ENCODE data around the gene AQP12B.
"Not testable (repeated sequence)": the region's sequence is repeated elsewhere in the genome, so short reads cannot be mapped to it uniquely, and the experiment has no call there.

AQP12B gene

DNA sequence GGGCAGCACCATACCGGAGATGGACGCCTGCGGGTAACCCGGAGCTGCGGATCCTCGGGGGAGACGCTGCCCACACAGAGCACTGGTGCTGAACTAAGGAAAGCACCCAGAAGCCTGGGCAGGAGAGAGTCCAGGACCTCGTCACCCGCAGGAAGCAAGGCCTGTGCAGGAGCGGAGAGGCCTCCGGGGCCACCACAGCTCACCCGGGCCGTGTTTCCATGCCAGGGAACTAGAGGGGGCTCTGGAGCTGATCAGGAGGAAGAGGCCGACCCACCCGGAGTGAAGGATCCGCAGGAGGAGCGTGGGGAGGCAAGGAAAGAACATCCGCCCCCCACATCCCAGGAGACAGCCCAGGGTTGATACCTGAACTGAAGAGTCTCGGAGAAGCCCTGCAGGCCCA is 3.8 kb downstream of the AQP12B start:
- DNase-seq (ENCODE audit: extremely low read depth, insufficient read length); H3K27me3 ChIP-seq (replicated peaks; ENCODE audit: control insufficient read depth, insufficient read depth, low read length); H3K36me3 ChIP-seq (ENCODE audit: control insufficient read depth, insufficient read depth, low read length); H3K4me3 ChIP-seq (replicated peaks; ENCODE audit: low read depth, low read length): not testable (repeated sequence)

GRCh38 chr2:240678043-240678442 is 4.6 kb downstream of the AQP12B start:
- not testable (repeated sequence) for H3K27me3 ChIP-seq (replicated peaks; ENCODE audit: control insufficient read depth, insufficient read depth, low read length); H3K36me3 ChIP-seq (ENCODE audit: control insufficient read depth, insufficient read depth, low read length); H3K4me3 ChIP-seq (replicated peaks; ENCODE audit: low read depth, low read length); DNase-seq (ENCODE audit: extremely low read depth, insufficient read length)

DNA sequence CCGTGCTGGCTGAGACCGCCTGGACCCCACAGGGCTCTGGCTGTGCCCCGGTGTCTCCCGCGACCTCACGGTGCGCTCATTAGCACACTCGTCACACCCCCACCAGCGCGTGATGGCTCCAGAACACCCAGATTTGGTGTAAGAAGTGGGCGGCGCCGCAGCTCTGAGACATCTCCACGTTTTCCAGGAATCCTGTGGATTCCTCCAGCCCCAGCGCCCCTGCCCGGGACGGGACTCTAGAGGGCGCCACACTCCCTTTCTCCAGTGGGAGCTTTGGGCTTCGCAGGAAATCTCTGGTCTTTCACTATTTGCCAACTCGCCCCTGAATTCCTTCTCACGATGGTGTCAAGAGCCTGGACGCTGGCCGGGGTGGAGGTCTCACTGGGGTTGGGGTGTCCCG is 7.3 kb downstream of the AQP12B start:
- H3K4me3 ChIP-seq (replicated peaks; ENCODE audit: low read depth, low read length); H3K36me3 ChIP-seq (ENCODE audit: control insufficient read depth, insufficient read depth, low read length); H3K27me3 ChIP-seq (replicated peaks; ENCODE audit: control insufficient read depth, insufficient read depth, low read length); DNase-seq (ENCODE audit: extremely low read depth, insufficient read length): not testable (repeated sequence)

DNA sequence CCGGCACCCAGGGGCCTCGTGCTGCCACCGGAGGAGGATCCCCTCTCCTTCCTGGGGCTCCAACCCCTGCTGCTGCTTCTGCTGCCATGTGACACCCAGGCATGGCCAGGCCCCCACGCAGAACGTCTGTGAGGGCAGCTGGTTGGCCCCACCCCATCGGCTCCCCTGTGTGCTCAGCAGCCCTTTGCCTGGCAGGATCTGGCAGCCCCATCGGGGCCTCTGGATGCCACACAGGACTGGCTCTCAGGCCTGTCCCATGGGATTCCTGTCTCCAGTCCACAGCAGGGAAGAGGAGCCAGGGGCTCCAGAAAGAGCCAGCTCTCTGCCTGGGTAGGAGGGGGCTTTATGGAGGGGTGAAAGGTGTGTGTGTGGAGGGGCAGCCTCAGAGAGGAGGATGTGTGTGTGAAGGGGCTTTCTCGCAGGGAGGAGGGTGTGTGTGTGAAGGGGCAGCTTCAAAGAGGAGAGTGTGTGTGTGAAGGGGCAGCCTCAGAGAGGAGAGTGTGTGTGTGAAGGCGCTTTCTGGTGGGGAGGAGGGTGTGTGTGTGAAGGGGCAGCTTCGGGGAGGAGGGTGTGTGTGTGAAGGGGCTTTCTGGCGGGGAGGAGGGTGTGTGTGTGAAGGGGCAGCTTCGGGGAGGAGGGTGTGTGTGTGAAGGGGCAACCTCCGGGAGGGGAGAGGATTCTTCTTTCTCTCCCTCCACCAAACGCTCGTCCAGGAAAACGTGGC is 8.1 kb downstream of the AQP12B start:
- not testable (repeated sequence) for H3K4me3 ChIP-seq (replicated peaks; ENCODE audit: low read depth, low read length); DNase-seq (ENCODE audit: extremely low read depth, insufficient read length); H3K36me3 ChIP-seq (ENCODE audit: control insufficient read depth, insufficient read depth, low read length); H3K27me3 ChIP-seq (replicated peaks; ENCODE audit: control insufficient read depth, insufficient read depth, low read length)

GRCh38 chr2:240672701-240673190 is 9.9 kb downstream of the AQP12B start:
- Histone ChIP-seq H3K4me3 (replicated peaks; ENCODE audit: low read depth, low read length) (no peak overlapping the region), H3K36me3 (ENCODE audit: control insufficient read depth, insufficient read depth, low read length) (no peaks in the 10 kb centered on the region), H3K27me3 (replicated peaks; ENCODE audit: control insufficient read depth, insufficient read depth, low read length) (no peaks in the 10 kb centered on the region)
- TF ChIP-seq CTCF (IDR thresholded peaks at IDR 0.05; ENCODE audit: insufficient read depth, low read length, poor library complexity, severe bottlenecking) = no peak
- DNase-seq (ENCODE audit: extremely low read depth, insufficient read length) = no peak

- no peak for DNase-seq (ENCODE audit: extremely low read depth, insufficient read length)
- Histone ChIP-seq H3K27me3 (replicated peaks; ENCODE audit: control insufficient read depth, insufficient read depth, low read length) (no peaks in the 10 kb centered on the region), H3K4me3 (replicated peaks; ENCODE audit: low read depth, low read length) (no peak overlapping the region), H3K36me3 (ENCODE audit: control insufficient read depth, insufficient read depth, low read length) (no peaks in the 10 kb centered on the region)
- no peak for TF ChIP-seq CTCF (IDR thresholded peaks at IDR 0.05; ENCODE audit: insufficient read depth, low read length, poor library complexity, severe bottlenecking)
Measured at GRCh38 chr2:240672076-240672700, 10.5 kb downstream of the AQP12B start.

DNA sequence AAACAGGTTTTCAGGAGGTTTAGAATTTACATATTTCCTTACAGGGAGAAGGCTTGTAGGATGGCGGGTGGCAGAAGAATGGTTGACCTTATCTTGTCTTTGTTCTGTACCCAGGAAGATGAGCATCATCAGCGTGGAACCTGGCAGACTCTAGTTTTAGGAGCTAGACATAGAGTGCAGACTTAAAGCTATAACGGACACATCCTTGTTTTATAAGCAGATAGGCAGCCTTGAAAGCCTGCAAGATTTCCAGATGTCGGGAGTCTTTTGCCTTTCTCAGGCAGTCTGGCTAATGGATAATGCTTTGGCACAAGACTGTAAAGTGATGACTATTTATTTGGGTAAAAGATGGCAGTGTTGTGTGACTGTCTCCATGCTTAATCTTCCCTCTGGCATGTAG is 11.7 kb downstream of the AQP12B start:
- H3K4me3 ChIP-seq (replicated peaks; ENCODE audit: low read depth, low read length) = no peak overlapping the region
- no peaks in the 10 kb centered on the region for H3K36me3 ChIP-seq (ENCODE audit: control insufficient read depth, insufficient read depth, low read length)
- no peak for DNase-seq (ENCODE audit: extremely low read depth, insufficient read length)
- no peaks in the 10 kb centered on the region for H3K27me3 ChIP-seq (replicated peaks; ENCODE audit: control insufficient read depth, insufficient read depth, low read length)
- no peak for TF ChIP-seq CTCF (IDR thresholded peaks at IDR 0.05; ENCODE audit: insufficient read depth, low read length, poor library complexity, severe bottlenecking)

Measured in GM06990 (cell line).